GM18498 (cell line): ENCODE measurements around the gene ZDHHC1.
"Not testable (repeated sequence)": the region's sequence is repeated elsewhere in the genome, so short reads cannot be mapped to it uniquely, and the experiment has no call there.

Experiments used
- ATAC-seq: cut with Tn5 transposase; IDR thresholded peaks from one replicate; pipeline ENCODE4 v1.9.1; 2021; ENCODE audit warnings: mild to moderate bottlenecking, moderate library complexity; ENCODE audit not compliant: unreplicated experiment

Gene ZDHHC1

GRCh38 chr16:67430977-67431774, 14.9 kb upstream of the ZDHHC1 start, which contains the start of gene HSD11B2:
Gene HSD11B2 (plus strand): TSS chr16:67431121. CDS start chr16:67431249, 128 bp downstream.
- no peak for ATAC-seq

GRCh38 chr16:67430504-67430976, 14.3 kb upstream of the ZDHHC1 start:
- no peak for ATAC-seq

DNA sequence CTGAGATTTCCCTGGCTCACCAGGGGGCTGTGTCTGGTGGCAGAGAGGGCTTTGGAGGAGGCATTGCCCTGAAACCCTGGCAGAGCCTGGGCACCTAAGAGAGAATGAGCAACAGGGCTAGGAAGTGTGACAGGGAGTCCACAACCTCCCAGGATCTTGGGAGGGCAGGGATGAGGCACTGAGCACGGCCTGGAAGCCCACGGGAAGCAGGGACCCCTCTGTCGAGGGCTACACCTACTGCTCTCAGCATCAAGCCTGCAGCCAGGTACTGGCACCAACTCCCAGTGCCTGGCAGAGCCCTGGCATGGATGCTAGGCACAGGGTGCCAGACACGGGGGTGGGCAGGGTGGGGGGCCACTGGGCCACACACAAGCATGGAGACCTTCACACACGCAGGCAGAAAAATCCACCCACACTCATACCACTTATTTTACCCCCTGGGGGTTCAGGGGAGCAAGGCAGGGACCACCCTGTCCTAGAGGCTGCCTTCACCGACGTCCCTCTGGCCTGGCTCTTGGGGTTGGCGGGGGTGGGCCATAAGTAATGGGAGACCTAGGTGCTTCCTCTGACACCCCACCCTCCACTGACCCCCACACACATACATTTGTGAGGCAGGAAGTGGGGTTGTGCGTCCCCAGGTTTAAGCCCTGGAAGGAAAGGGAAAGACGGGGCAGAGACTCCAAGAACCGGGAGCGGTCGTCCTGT, 13.7 kb upstream of the ZDHHC1 start:
- ATAC-seq = no peak

GRCh38 chr16:67429053-67429798, 12.9 kb upstream of the ZDHHC1 start:
- no peak for ATAC-seq

DNA sequence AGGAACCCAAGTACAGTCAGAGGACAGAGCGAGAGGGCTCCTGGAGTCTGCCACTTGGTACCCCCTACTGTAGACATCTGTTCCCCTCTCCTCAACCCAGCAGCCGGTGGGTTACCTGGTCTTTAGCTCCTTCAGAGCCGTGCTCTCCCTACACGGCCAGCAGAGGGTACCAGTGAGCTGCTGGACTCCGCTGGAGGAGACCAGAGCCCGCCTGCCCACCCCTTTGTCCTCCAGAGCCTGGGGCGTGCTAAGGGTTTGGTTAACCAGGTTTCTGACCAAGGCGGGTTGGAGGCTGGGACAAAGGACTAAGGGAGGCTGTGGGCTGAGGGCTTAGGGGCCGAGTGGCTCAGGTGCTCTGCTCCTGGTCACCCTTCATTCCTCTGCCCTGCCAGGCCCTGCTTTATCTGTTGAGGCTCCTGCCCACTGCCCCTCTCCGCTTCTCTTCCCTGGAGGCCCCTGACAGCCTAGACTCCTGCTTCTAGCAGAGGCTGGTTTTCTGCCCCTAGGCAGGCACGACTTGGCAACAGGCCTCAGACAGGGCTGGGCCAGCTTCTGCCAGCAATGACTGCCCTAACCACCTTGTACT, 12.0 kb upstream of the ZDHHC1 start:
- no peak for ATAC-seq

- ATAC-seq = no peak
These were observed 10.7 kb upstream of the ZDHHC1 start for GRCh38 chr16:67426950-67427349.

DNA sequence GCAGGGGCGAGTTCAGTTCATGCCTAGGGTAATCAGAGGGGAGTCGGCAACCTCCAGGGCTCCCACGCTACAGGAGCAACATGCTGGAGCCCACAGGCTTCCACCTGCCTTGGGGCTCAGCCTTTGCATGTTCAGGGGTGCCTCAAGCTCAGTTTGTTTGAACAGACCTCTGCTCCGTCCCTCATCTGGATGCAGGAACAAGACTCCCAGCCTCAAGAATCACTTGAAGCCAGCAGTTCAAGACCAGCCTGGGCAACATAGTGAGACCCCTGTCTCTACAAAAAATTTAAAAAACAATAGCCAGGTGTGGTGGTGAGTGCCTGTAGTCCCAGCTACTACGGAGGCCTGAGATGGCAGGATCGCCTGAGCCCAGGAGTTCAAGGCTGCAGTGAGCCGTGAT, 9.7 kb upstream of the ZDHHC1 start:
- ATAC-seq = no peak

DNA sequence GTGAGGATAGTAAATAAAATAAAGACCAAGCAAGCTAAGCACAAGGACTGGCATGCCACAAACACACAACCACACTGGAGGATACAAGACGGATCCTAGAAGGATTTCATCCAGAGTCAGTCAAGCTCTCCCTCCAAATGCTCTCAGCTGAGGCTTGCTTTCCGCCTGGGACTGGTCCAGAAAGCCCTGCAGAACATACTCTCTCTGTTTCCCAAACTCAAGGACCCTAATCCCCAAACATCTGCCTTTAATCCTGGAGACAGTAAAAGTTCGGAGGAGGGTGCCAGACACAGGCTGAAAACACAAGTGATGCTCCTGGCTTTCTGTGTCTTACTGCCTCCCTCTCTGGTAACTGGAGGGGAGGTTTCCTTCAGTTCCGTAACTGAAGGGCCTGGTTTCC, 9.3 kb upstream of the ZDHHC1 start:
- no peak for ATAC-seq

DNA sequence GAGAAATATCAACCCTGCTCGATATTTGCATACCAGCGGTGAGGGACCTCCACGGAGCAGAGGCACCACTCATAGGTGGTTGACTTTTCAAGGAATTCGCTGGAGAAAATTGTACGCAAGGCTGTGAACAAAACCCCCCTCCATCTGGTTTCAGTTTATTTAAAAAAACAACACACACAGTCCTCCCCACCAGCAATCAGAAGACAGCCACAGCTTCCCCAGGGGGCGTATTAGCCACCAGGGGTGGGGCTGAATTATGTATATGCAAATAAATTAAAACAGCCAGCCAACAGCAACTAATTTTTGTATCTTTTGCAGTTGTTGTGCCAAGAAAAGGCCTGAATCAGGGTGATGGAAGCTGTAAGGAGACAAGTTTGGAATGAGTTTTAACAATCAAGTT, 8.8 kb upstream of the ZDHHC1 start:
- ATAC-seq = no peak

DNA sequence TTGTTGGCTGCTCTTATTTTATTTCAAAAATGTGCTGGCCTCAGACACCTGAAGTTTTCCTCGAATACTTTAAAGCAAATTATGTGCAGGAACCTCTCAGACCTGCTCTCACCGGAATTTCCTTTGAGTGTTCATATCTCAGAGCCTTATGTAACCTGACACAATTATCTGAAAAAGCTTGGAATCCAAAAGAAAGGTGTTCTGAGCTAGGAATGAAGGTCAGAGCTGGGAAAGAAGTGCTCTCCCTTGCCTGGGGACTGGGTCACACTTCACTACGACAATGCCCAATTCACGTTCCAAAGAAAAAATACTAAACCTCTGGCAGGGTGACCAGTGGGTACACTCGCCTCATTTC, 8.0 kb upstream of the ZDHHC1 start:
- no peak for ATAC-seq

- ATAC-seq = no peak
These were observed 7.5 kb upstream of the ZDHHC1 start for GRCh38 chr16:67423611-67424260.

GRCh38 chr16:67423015-67423414, 6.7 kb upstream of the ZDHHC1 start:
- ATAC-seq = no peak

DNA sequence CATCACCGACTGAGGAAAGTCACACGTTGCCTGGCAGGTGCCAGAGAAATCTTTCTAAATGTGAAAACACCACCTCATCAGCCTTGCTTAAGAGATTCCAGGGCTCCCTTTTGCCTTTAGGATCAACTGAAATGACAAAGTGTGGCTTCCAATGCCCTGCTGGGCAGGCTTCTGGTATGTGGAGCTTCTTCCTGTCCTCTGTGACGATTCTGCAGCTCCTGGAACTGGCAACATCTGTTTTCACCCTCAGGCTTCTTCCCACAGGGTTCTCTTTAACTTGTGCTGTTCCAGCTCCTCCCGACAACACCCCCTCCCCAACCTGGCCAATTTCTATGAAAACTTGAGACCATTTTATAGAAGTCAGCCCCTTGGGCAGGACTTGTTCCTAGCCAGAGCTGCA, 4.8 kb upstream of the ZDHHC1 start:
- no peak for ATAC-seq

- no peak for ATAC-seq
These were observed 3.7 kb upstream of the ZDHHC1 start for GRCh38 chr16:67419931-67420330.

GRCh38 chr16:67419502-67419901, 3.2 kb upstream of the ZDHHC1 start:
- ATAC-seq = no peak

DNA sequence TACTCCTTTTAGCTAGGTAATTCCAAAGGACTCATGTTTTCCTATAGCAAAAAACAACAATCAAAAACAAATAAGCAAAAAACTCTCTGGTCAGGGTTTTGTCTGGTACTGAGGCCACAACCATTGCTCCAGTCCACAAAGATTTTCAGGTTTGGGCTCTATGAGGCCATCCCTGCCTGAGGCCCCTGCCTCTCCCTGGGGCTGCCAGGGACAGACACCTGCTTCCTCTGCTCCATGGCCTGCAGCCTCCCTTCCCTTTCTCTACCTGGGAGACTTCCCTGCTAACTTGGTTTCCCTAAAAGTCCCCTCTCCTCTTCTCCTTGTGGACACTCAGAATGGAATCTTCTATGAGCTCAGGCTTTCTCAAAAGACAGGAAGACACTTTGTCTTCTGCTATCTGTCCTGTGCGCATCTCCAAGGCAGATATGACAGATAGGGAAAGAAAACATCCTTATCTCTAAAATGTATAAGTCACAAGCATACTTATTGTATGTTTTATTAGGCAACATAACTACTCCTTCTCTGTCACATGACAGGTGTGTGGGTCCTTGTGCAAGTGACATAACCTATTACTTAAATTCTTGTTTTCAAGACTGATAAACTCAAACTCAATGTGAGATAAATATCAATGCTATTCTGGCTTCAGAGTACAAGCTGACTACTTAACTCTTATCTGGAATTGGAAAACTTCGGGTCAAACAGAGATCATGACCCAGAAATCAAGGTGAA, 1.2 kb upstream of the ZDHHC1 start:
- no peak for ATAC-seq

- not testable (repeated sequence) for ATAC-seq
These were observed 856 bp downstream of the ZDHHC1 start for GRCh38 chr16:67415421-67415820.

DNA sequence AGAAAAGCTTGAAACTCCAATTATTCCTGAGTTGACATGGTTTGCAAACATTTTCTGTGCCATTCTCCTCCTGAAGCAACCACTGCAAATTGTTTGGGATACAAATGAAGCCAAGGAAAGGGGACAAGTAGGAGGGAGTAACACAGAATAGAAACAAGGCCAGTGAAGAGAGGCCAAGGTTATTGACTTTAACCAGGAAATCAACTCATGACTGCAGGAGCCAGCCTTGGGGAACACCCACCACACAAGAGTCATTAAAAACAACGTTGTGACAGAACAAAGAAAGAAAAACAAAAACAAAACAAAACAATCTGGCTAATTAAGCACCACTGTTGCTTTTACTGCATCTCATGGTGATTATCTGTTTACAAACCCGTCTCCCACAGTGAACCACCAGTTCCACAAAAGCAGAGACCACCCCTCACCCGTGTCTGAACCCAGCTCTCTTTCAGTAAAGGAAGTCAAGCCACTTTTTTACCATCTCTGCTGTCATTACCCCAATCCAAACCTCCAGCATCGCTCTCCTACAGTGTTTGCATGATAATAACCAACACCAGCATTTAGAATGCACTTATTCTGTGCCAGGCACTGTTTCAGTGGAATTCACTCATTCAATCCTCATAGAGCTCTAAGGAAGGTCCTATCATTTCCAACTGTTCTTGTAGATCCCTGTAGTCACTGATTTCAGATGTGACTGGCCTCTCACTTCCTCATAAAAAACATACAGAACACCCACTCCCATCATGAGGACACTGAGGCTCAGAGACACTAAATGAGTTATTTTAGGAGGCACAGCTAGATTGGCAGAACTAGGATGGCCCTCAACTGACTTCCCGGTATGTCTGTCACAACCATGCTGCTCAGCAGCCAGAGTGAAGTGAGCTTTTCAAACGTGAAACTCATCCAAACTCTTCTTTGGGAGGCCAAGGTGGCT, 2.0 kb downstream of the ZDHHC1 start:
- ATAC-seq = no peak

- ATAC-seq = no peak
These were observed 4.0 kb downstream of the ZDHHC1 start for GRCh38 chr16:67412294-67412693.
